GM06990 (cell line): ENCODE results near the gene TXNRD1.
"Not testable (repeated sequence)": the region's sequence is repeated elsewhere in the genome, so short reads cannot be mapped to it uniquely, and the experiment has no call there.

Experiments used
- DNase-seq: peaks from one replicate; pipeline ENCODE4 v3.0.0-alpha.2; 2011; ENCODE audit not compliant: insufficient read length; ENCODE audit errors: extremely low read depth
- H3K27me3 ChIP-seq: replicated peaks from 2 replicates; pipeline ENCODE4 v1.6.0; 2011; ENCODE audit warnings: low read length; ENCODE audit not compliant: control insufficient read depth, insufficient read depth
- H3K36me3 ChIP-seq: 2 replicates; pipeline ENCODE4 v1.5.1; 2011; ENCODE audit warnings: low read length; ENCODE audit not compliant: control insufficient read depth, insufficient read depth
- H3K4me3 ChIP-seq: replicated peaks from 2 replicates; pipeline ENCODE4 v1.5.1; 2011; ENCODE audit warnings: low read depth, mild to moderate bottlenecking, control low read depth, low read length
- CTCF ChIP-seq: IDR thresholded peaks from 2 replicates; pipeline ENCODE4 v1.5.1; 2011; ENCODE audit warnings: low read length, control low read depth, mild to moderate bottlenecking, inconsistent platforms; ENCODE audit not compliant: insufficient read depth, poor library complexity, severe bottlenecking

Gene TXNRD1

GRCh38 chr12:104319028-104319427 lies 103.4 kb downstream of the TXNRD1 start:
- Histone ChIP-seq H3K36me3 (peaks cover 15% of the 10 kb centered on the region), H3K4me3 (no peak overlapping the region), H3K27me3 (no peaks in the 10 kb centered on the region)
- no peak for DNase-seq
- no peak for TF ChIP-seq CTCF

GRCh38 chr12:104319918-104320626 lies 104.5 kb downstream of the TXNRD1 start:
- Histone ChIP-seq H3K27me3 (no peaks in the 10 kb centered on the region), H3K36me3 (peaks cover 10% of the 10 kb centered on the region), H3K4me3 (no peak overlapping the region)
- DNase-seq: no peak
- TF ChIP-seq CTCF: no peak

GRCh38 chr12:104320627-104321024 lies 105.0 kb downstream of the TXNRD1 start:
- Histone ChIP-seq H3K4me3 (no peak overlapping the region), H3K36me3 (peaks cover 9% of the 10 kb centered on the region), H3K27me3 (no peaks in the 10 kb centered on the region)
- DNase-seq: no peak
- TF ChIP-seq CTCF: no peak

- Histone ChIP-seq H3K27me3 (no peaks in the 10 kb centered on the region), H3K4me3 (no peak overlapping the region), H3K36me3 (peaks cover 8% of the 10 kb centered on the region)
- no peak for DNase-seq
- no peak for TF ChIP-seq CTCF
These were observed 106.4 kb downstream of the TXNRD1 start for GRCh38 chr12:104321949-104322348.

GRCh38 chr12:104322533-104322932 lies 107.0 kb downstream of the TXNRD1 start:
- not testable (repeated sequence) for H3K27me3 ChIP-seq, DNase-seq, H3K36me3 ChIP-seq, H3K4me3 ChIP-seq

GRCh38 chr12:104323899-104324298 lies 108.3 kb downstream of the TXNRD1 start:
- peaks cover 10% of the 10 kb centered on the region for H3K36me3 ChIP-seq
- no peaks in the 10 kb centered on the region for H3K27me3 ChIP-seq
- no peak for DNase-seq
- no peak for TF ChIP-seq CTCF
- no peak overlapping the region for H3K4me3 ChIP-seq

- not testable (repeated sequence) for H3K27me3 ChIP-seq, H3K36me3 ChIP-seq, H3K4me3 ChIP-seq, DNase-seq
These were observed 112.7 kb downstream of the TXNRD1 start for GRCh38 chr12:104328278-104328677.
